Neutrophil (primary cell): ENCODE measurements around the gene DOCK9.

ENCODE experiments used
- H3K27ac ChIP-seq: fragments of 200-600 bp; sonication (generic); 2 replicates; pipeline ENCODE4 v1.5.1; 2016; ENCODE audit warnings: mild to moderate bottlenecking, moderate library complexity
- H3K27me3 ChIP-seq: fragments of 200-600 bp; sonication (generic); 2 replicates; pipeline ENCODE4 v1.6.0; 2016; ENCODE audit warnings: mild to moderate bottlenecking
- H3K36me3 ChIP-seq: fragments of 200-600 bp; sonication (generic); 2 replicates; pipeline ENCODE4 v1.5.1; 2017
- H3K4me1 ChIP-seq, 2 experiments: fragments of 200-600 bp in 1 of 2; sonication (generic) in 1 of 2; 1 replicate in 1 of 2; 2 replicates in 1 of 2; pipeline versions ENCODE4 v1.5.1 to v1.6.1; 2013 to 2016; ENCODE audit warnings: low read depth in 1 of 2, low read length in 1 of 2, mild to moderate bottlenecking in 1 of 2, moderate library complexity in 1 of 2; ENCODE audit not compliant: control insufficient read depth in 1 of 2, insufficient read depth in 1 of 2
- H3K4me3 ChIP-seq, 2 experiments: fragments of 200-600 bp in 1 of 2; sonication (generic) in 1 of 2; 1 replicate in 1 of 2; 2 replicates in 1 of 2; pipeline ENCODE4 v1.5.1; 2013 to 2016; ENCODE audit warnings: low read depth in 1 of 2, low read length in 1 of 2, mild to moderate bottlenecking in 1 of 2, moderate library complexity in 1 of 2
- H3K9me3 ChIP-seq: fragments of 200-600 bp; sonication (generic); 2 replicates; pipeline ENCODE4 v1.5.1; 2016
- CTCF ChIP-seq: fragments of 200-600 bp; sonication (generic); IDR thresholded peaks from 2 replicates; pipeline ENCODE4 v1.5.1; 2016; ENCODE audit warnings: antibody characterized with exemption

The DOCK9 gene

GRCh38 chr13:98981369-98982080 lies 3.7 kb upstream of the DOCK9 start:
- Histone ChIP-seq H3K36me3 (no peaks in the 10 kb centered on the region), H3K27me3 (peaks cover 77% of the 10 kb centered on the region), H3K4me1 (peaks cover 6 to 12% of the 10 kb centered on the region in 2 experiments), H3K27ac (no peak overlapping the region), H3K9me3 (no peaks in the 10 kb centered on the region), H3K4me3 (no peak overlapping the region)
- no peak for TF ChIP-seq CTCF

- Histone ChIP-seq H3K4me1 (peaks cover 25 to 26% of the 10 kb centered on the region in 2 experiments), H3K27me3 (peaks cover 87% of the 10 kb centered on the region), H3K36me3 (no peaks in the 10 kb centered on the region), H3K27ac (no peak overlapping the region), H3K4me3 (no peak overlapping the region), H3K9me3 (no peaks in the 10 kb centered on the region)
- no peak for TF ChIP-seq CTCF
Measured at GRCh38 chr13:98979012-98979660, 1.3 kb upstream of the DOCK9 start.

GRCh38 chr13:98978280-98978679 lies 416 bp upstream of the DOCK9 start:
- no peak overlapping the region for H3K4me3 ChIP-seq
- no peaks in the 10 kb centered on the region for H3K9me3 ChIP-seq
- H3K27ac ChIP-seq: no peak overlapping the region
- H3K36me3 ChIP-seq: no peaks in the 10 kb centered on the region
- peaks cover 95% of the 10 kb centered on the region for H3K27me3 ChIP-seq
- TF ChIP-seq CTCF: no peak
- H3K4me1 ChIP-seq: peaks cover 30 to 31% of the 10 kb centered on the region in 2 experiments

- Histone ChIP-seq H3K27me3 (peaks cover 92% of the 10 kb centered on the region), H3K4me3 (no peak overlapping the region), H3K27ac (no peak overlapping the region), H3K4me1 (peaks cover 27 to 30% of the 10 kb centered on the region in 2 experiments), H3K36me3 (no peaks in the 10 kb centered on the region), H3K9me3 (no peaks in the 10 kb centered on the region)
- no peak for TF ChIP-seq CTCF
Measured at GRCh38 chr13:98976941-98977340, 923 bp downstream of the DOCK9 start.

GRCh38 chr13:98976338-98976737 lies 1.5 kb downstream of the DOCK9 start:
- Histone ChIP-seq H3K9me3 (no peaks in the 10 kb centered on the region), H3K27ac (no peak overlapping the region)

More at GRCh38 chr13:98976338-98976737, 1.5 kb downstream of the DOCK9 start:
- Histone ChIP-seq H3K36me3 (no peaks in the 10 kb centered on the region), H3K27me3 (peaks cover 92% of the 10 kb centered on the region), H3K4me3 (no peak overlapping the region), H3K4me1 (peaks cover 21 to 25% of the 10 kb centered on the region in 2 experiments)
- no peak for TF ChIP-seq CTCF
